Spleen (tissue), 11 donors: Measurements from ENCODE around the gene FGGY. TPM values are rescaled to one million over a fixed set of nuclear protein-coding genes. Genes with fewer than 3 reads are reported as not detected.

Source experiments
- DNase-seq: peaks from one replicate; pipeline ENCODE4 v3.0.0-alpha.2; 2020
- H3K27ac ChIP-seq, 8 donors: fragments of 200-600 bp; sonication (generic) in 7 of 8; 1 replicate in 4 of 8; 2 replicates in 4 of 8; pipeline versions ENCODE4 v1.5.0 to v1.8.0; 2016 to 2021; ENCODE audit warnings: inconsistent platforms in 4 of 8, mild to moderate bottlenecking in 4 of 8, moderate library complexity in 1 of 8
- H3K27me3 ChIP-seq, 7 donors: fragments of 200-600 bp; sonication (generic) in 6 of 7; replicated peaks in 1 of 7; 1 replicate in 4 of 7; 2 replicates in 3 of 7; pipeline versions ENCODE4 v1.5.0 to v1.8.0; 2016 to 2021; ENCODE audit warnings: inconsistent platforms in 3 of 7, mild to moderate bottlenecking in 1 of 7
- H3K36me3 ChIP-seq, 6 donors: fragments of 200-600 bp; sonication (generic) in 5 of 6; 1 replicate in 4 of 6; 2 replicates in 2 of 6; pipeline versions ENCODE4 v1.5.0 to v1.8.0; 2016 to 2021; ENCODE audit warnings: inconsistent platforms in 2 of 6
- H3K4me1 ChIP-seq, 6 donors: fragments of 200-600 bp; sonication (generic) in 5 of 6; 1 replicate in 3 of 6; 2 replicates in 3 of 6; pipeline versions ENCODE4 v1.5.0 to v1.8.0; 2016 to 2021; ENCODE audit warnings: inconsistent platforms in 3 of 6
- H3K4me3 ChIP-seq, 8 donors: fragments of 200-600 bp; sonication (generic) in 7 of 8; 1 replicate in 4 of 8; 2 replicates in 4 of 8; pipeline versions ENCODE4 v1.5.0 to v1.8.0; 2016 to 2021; ENCODE audit warnings: inconsistent platforms in 4 of 8, mild to moderate bottlenecking in 4 of 8, moderate library complexity in 2 of 8
- H3K9me3 ChIP-seq, 8 donors: fragments of 200-600 bp; sonication (generic) in 7 of 8; 1 replicate in 4 of 8; 2 replicates in 4 of 8; pipeline versions ENCODE4 v1.5.0 to v1.8.0; 2016 to 2021; ENCODE audit warnings: inconsistent platforms in 4 of 8
- CTCF ChIP-seq, 11 experiments: fragments of 200-600 bp in 7 of 11; fragments of 450-650 bp in 4 of 11; sonication (generic) in 4 of 11; IDR thresholded peaks in 8 of 11; conservative IDR thresholded peaks in 3 of 11; 1 replicate in 7 of 11; 2 replicates in 4 of 11; pipeline versions ENCODE4 v1.4.0 to v1.8.0; 2016 to 2021; ENCODE audit warnings: antibody characterized with exemption in 11 of 11, inconsistent platforms in 4 of 11, mild to moderate bottlenecking in 1 of 11
- POLR2A ChIP-seq, 3 donors: fragments of 450-650 bp; IDR thresholded peaks; one replicate each; pipeline ENCODE4 v1.5.1; 2017; ENCODE audit warnings: antibody characterized with exemption in 3 of 3, mild to moderate bottlenecking in 1 of 3
- POLR2AphosphoS5 ChIP-seq, 3 donors: sonication (generic); formaldehyde crosslinking; IDR thresholded peaks; one replicate each; pipeline ENCODE4 v1.5.1; 2017; ENCODE audit warnings: antibody characterized with exemption in 3 of 3
- WGBS, 5 donors: extraction: QIAGEN DNeasy Blood & Tissue Kit in 3 of 5; methylation state at CpG; one replicate each; pipeline versions ENCODE4 v1.1.5 to v1.1.7; 2013 to 2018; 5-methylcytosine and 5-hydroxymethylcytosine counted together
- intact Hi-C: fragments of 100-400 bp; cut with DNase I; formaldehyde crosslinking; loops from one replicate; pipeline ENCODE4 v1.15.0; 2023; ENCODE audit warnings: low total_unique reads
- polyA plus RNA-seq, 3 donors: library from polyadenylated mRNA; stranded (reverse); fragments of 200-250 nt; gene quantifications; one replicate each; pipeline ENCODE4 v1.2.1, GENCODE V29; 2013
- total RNA-seq, 7 donors: library from RNA; depleted of rRNA in 3 of 7; stranded (reverse); fragments of >200 nt in 3 of 7; fragmentation: NEBNext Ultra II Directional in 4 of 7; extraction: Animal tissue kit (Norgen Biotek cat#: 25700) in 4 of 7; gene quantifications; one replicate each; pipeline versions ENCODE4 v1.1.0 to v1.2.1, GENCODE V29; 2016 to 2021
- donor health status: healthy with polysubstance abuse.
- donor health status: DM: no; HTN: no; CAD: no; lungs with moderate emphysema.
- donor health status: DM: no; HTN: no; CAD: no.
- donor health status: Bipolar disorder and iron deficiency.
- donor health status: healthy.
- donor health status: DM: no; HTN: no; CAD: no.
- donor health status: DM: yes; HTN: yes; CAD: no.

The FGGY gene
- total and polyA plus RNA-seq, 10 donors = 1.7 to 27.8 (median 13.2) TPM

GRCh38 chr1:59379371-59379728 lies 82.5 kb downstream of the FGGY start:
- intact Hi-C loops = no loop called here

GRCh38 chr1:59383963-59384362 lies 87.1 kb downstream of the FGGY start:
- no peaks in the 10 kb centered on the region for H3K27me3 ChIP-seq
- WGBS, 5 donors = 77 to 88% (median 84%) methylated on average over 3 of the region's 3 CpGs
- peaks cover 0 to 10% (median 0%) of the 10 kb centered on the region in 6 donors for H3K36me3 ChIP-seq
- no peak overlapping the region for H3K27ac ChIP-seq
- peaks cover 0 to 6% (median 0%) of the 10 kb centered on the region in 8 donors for H3K9me3 ChIP-seq
- DNase-seq = no peak
- intact Hi-C loops = no loop called here
- TF ChIP-seq POLR2A (IDR thresholded peaks at IDR 0.05) (no peak), POLR2AphosphoS5 (IDR thresholded peaks at IDR 0.05) (no peak), CTCF (IDR thresholded peaks at IDR 0.05 in 8 of 11, conservative IDR thresholded peaks at IDR 0.05 in 3 of 11) (no peak)
- H3K4me3 ChIP-seq = no peak overlapping the region
- no peaks in the 10 kb centered on the region for H3K4me1 ChIP-seq

More at GRCh38 chr1:59379371-59379728, 82.5 kb downstream of the FGGY start:
- TF ChIP-seq POLR2A (IDR thresholded peaks at IDR 0.05) (no peak), CTCF (IDR thresholded peaks at IDR 0.05 in 8 of 11, conservative IDR thresholded peaks at IDR 0.05 in 3 of 11) (no peak), POLR2AphosphoS5 (IDR thresholded peaks at IDR 0.05) (no peak)
- Histone ChIP-seq H3K4me3 (no peak overlapping the region), H3K9me3 (peaks cover 0 to 6% (median 0%) of the 10 kb centered on the region in 8 donors), H3K4me1 (no peaks in the 10 kb centered on the region), H3K27me3 (no peaks in the 10 kb centered on the region), H3K27ac (no peak overlapping the region), H3K36me3 (peaks cover 0 to 15% (median 0%) of the 10 kb centered on the region in 6 donors)
- DNase-seq = no peak

- Histone ChIP-seq H3K27ac (no peak overlapping the region), H3K4me3 (no peak overlapping the region), H3K36me3 (peaks cover 0 to 5% (median 0%) of the 10 kb centered on the region in 6 donors), H3K27me3 (no peaks in the 10 kb centered on the region), H3K9me3 (peaks cover 0 to 6% (median 0%) of the 10 kb centered on the region in 8 donors), H3K4me1 (no peaks in the 10 kb centered on the region)
- intact Hi-C loops = no loop called here
- DNase-seq = no peak
- no peak for TF ChIP-seq POLR2A (IDR thresholded peaks at IDR 0.05)
- TF ChIP-seq POLR2AphosphoS5 (IDR thresholded peaks at IDR 0.05) = no peak
- TF ChIP-seq CTCF (IDR thresholded peaks at IDR 0.05 in 8 of 11, conservative IDR thresholded peaks at IDR 0.05 in 3 of 11) = no peak
- WGBS, 5 donors = 23 to 48% (median 33%) methylated on average over 1 of the region's 1 CpG
Measured at GRCh38 chr1:59384443-59384842, 87.5 kb downstream of the FGGY start.

GRCh38 chr1:59388191-59388590 lies 91.3 kb downstream of the FGGY start:
- WGBS, 5 donors = 66 to 93% (median 82%) methylated on average over 3 of the region's 3 CpGs

More at GRCh38 chr1:59388191-59388590, 91.3 kb downstream of the FGGY start:
- no peak for DNase-seq
- H3K36me3 ChIP-seq = no peaks in the 10 kb centered on the region
- no peak overlapping the region for H3K4me3 ChIP-seq
- H3K9me3 ChIP-seq = no peaks in the 10 kb centered on the region
- intact Hi-C loops = no loop called here
- H3K27ac ChIP-seq = no peak overlapping the region
- H3K27me3 ChIP-seq = no peaks in the 10 kb centered on the region
- H3K4me1 ChIP-seq = peaks cover 0 to 8% (median 0%) of the 10 kb centered on the region in 6 donors
- TF ChIP-seq POLR2AphosphoS5 (IDR thresholded peaks at IDR 0.05) = no peak
- no peak for TF ChIP-seq POLR2A (IDR thresholded peaks at IDR 0.05)
- TF ChIP-seq CTCF (IDR thresholded peaks at IDR 0.05 in 8 of 11, conservative IDR thresholded peaks at IDR 0.05 in 3 of 11) = no peak
